Adrenal gland (tissue), 19 donors: ENCODE results near the gene KDM4D. TPM values are rescaled to one million over a fixed set of nuclear protein-coding genes. Genes with fewer than 3 reads are reported as not detected.

Experiments used
- DNase-seq, 7 donors: peaks; one replicate each; pipeline ENCODE4 v3.0.0-alpha.2; 2019 to 2020
- H3K27ac ChIP-seq, 5 donors: fragments of 200-600 bp; sonication (generic) in 4 of 5; 1 replicate in 3 of 5; 2 replicates in 2 of 5; pipeline versions ENCODE4 v1.5.1 to v1.8.0; 2016 to 2020; ENCODE audit warnings: mild to moderate bottlenecking in 1 of 5
- H3K27me3 ChIP-seq: fragments of 200-600 bp; 2 replicates; pipeline ENCODE4 v1.8.0; 2021
- H3K36me3 ChIP-seq, 2 donors: fragments of 200-600 bp; replicated peaks in 1 of 2; 1 replicate in 1 of 2; 2 replicates in 1 of 2; pipeline versions ENCODE4 v1.5.1 to v1.8.0; 2018 to 2022
- H3K4me1 ChIP-seq, 2 donors: fragments of 200-600 bp; replicated peaks in 1 of 2; 1 replicate in 1 of 2; 2 replicates in 1 of 2; pipeline versions ENCODE4 v1.5.1 to v1.8.0; 2018 to 2021
- H3K4me3 ChIP-seq, 4 donors: fragments of 200-600 bp; sonication (generic) in 3 of 4; one replicate each; pipeline ENCODE4 v1.5.1; 2016 to 2018
- H3K9me3 ChIP-seq, 3 donors: fragments of 200-600 bp; sonication (generic) in 1 of 3; replicated peaks in 1 of 3; 1 replicate in 2 of 3; 2 replicates in 1 of 3; pipeline versions ENCODE4 v1.5.1 to v1.8.0; 2016 to 2021
- CTCF ChIP-seq, 6 experiments: fragments of 450-650 bp in 4 of 6; fragments of 200-600 bp in 2 of 6; sonication (generic) in 1 of 6; IDR thresholded peaks; 1 replicate in 5 of 6; 2 replicates in 1 of 6; pipeline versions ENCODE4 v1.5.1 to v1.8.0; 2016 to 2021; ENCODE audit warnings: antibody characterized with exemption in 6 of 6, mild to moderate bottlenecking in 2 of 6, moderate library complexity in 1 of 6
- POLR2A ChIP-seq, 2 donors: fragments of 450-650 bp; IDR thresholded peaks; one replicate each; pipeline ENCODE4 v1.6.1; 2017; ENCODE audit warnings: antibody characterized with exemption in 2 of 2, mild to moderate bottlenecking in 2 of 2, moderate library complexity in 1 of 2
- WGBS, 4 donors: extraction: QIAGEN DNeasy Blood & Tissue Kit in 2 of 4; methylation state at CpG; one replicate each; pipeline versions ENCODE4 v1.1.5 to v1.1.7; 2013 to 2017; 5-methylcytosine and 5-hydroxymethylcytosine counted together
- intact Hi-C, 2 donors: fragments of 100-400 bp; cut with DNase I; formaldehyde crosslinking; loops; one replicate each; pipeline versions ENCODE4 v1.14.1 to v1.15.0; 2022 to 2023
- long read RNA-seq, 10 donors: library from polyadenylated mRNA in 3 of 10; unstranded in 2 of 10; stranded (forward) in 1 of 10; transcript quantifications; one replicate each; pipeline ENCODE4 v2.0.0 and lab custom pipeline, GENCODE V29; 2021 to 2026
- polyA plus RNA-seq, 3 donors: library from polyadenylated mRNA; stranded (reverse); fragments of 200-250 nt in 2 of 3; fragments of 350-450 nt in 1 of 3; fragmentation: Illumina TruSeq in 1 of 3; extraction: RNeasy Lipid Tissue Mini Kit (QIAGEN cat#74804) in 1 of 3; gene quantifications; one replicate each; pipeline ENCODE4 v1.2.3, GENCODE V29; 2013 to 2014
- total RNA-seq, 9 donors: library from RNA; depleted of rRNA in 4 of 9; stranded (reverse); fragments of >200 nt in 4 of 9; fragments of 120-200 nt in 1 of 9; fragmentation: NEBNext Ultra II Directional in 1 of 9; extraction: Animal tissue kit (Norgen Biotek cat#: 25700) in 1 of 9; gene quantifications; one replicate each; pipeline versions ENCODE4 v1.1.0 to v1.2.4, GENCODE V29; 2013 to 2023
- donor health status: healthy with polysubstance abuse.
- donor health status: Bipolar disorder and iron deficiency.
- donor health status: DM: yes; HTN: yes; CAD: no.
- donor health status: DM: no; HTN: no; CAD: no.
- donor health status: DM: no; HTN: no; CAD: no.
- donor health status: DM: yes; HTN: yes; CAD: no.

KDM4D gene
- total RNA-seq (1 to 10 TPM in 6 of 9 donors, under 1 TPM in 3; 0.84 to 2.4 (median 1.2) TPM), polyA plus RNA-seq (1 to 10 TPM in 1 of 3 donors, under 1 TPM in 2; 0.40 to 2.0 (median 0.47) TPM)
- long read RNA-seq, donor 1, partial matches to known transcripts: 0 of 2 reads
- long read RNA-seq, donor 1, other reads (novel, unspliced or antisense): 0 of 2 reads
- long read RNA-seq, donor 2, partial matches to known transcripts: 0 of 2 reads
- long read RNA-seq, donor 2, other reads (novel, unspliced or antisense): 0 of 2 reads
- long read RNA-seq, donor 3, partial matches to known transcripts: 0 of 1 reads
- long read RNA-seq, donor 3, other reads (novel, unspliced or antisense): 0 of 1 reads
- long read RNA-seq, donor 4, partial matches to known transcripts: 0 of 1 reads
- long read RNA-seq, donor 4, other reads (novel, unspliced or antisense): 0 of 1 reads
- long read RNA-seq, donor 5, partial matches to known transcripts: 0 of 3 reads
- long read RNA-seq, donor 5, other reads (novel, unspliced or antisense): 0 of 3 reads
- long read RNA-seq, donor 6, partial matches to known transcripts: 0 of 1 reads
- long read RNA-seq, donor 6, other reads (novel, unspliced or antisense): 1 of 1 reads
- long read RNA-seq, donor 7: 0 reads
- long read RNA-seq, donor 8: 0 reads
- long read RNA-seq, donor 9, partial matches to known transcripts: 0 of 2 reads
- long read RNA-seq, donor 9, other reads (novel, unspliced or antisense): 0 of 2 reads
- long read RNA-seq, donor 10, partial matches to known transcripts: 0 of 1 reads
- long read RNA-seq, donor 10, other reads (novel, unspliced or antisense): 0 of 1 reads

GRCh38 chr11:94973099-94973968 is at the start of gene KDM4D, which contains the start of gene CWC15:
Gene KDM4D, plus strand, starts transcription at chr11:94973709. Its CDS starts 23,664 bp downstream, at chr11:94997373.
Gene CWC15, minus strand, starts transcription at chr11:94973556. Its CDS starts 1,371 bp downstream, at chr11:94972185.
- Histone ChIP-seq H3K36me3 (peaks cover 0 to 37% of the 10 kb centered on the region in 2 donors), H3K4me3 (peak within 1 kb of the TSS; percentile 42 to 96 (median 92)), H3K27me3 (no peaks in the 10 kb centered on the region), H3K27ac (peak within 1 kb of the TSS in 4 of 5 donors; percentile 37 to 91 (median 76)), H3K9me3 (no peaks in the 10 kb centered on the region), H3K4me1 (peaks cover 11 to 14% of the 10 kb centered on the region in 2 donors)
- DNase-seq: peak; percentile 94 to 97 (median 94)
- intact Hi-C loops: no loop called here
- 0 to 1% (median 1%) methylated on average over 27 to 65 of the region's 66 CpGs for WGBS, 4 donors
- no peak for TF ChIP-seq CTCF (IDR thresholded peaks at IDR 0.05)
- peak in 1 of 2 donors; percentile 75 for TF ChIP-seq POLR2A (IDR thresholded peaks at IDR 0.05)

- Histone ChIP-seq H3K27me3 (no peaks in the 10 kb centered on the region), H3K4me1 (peaks cover 10 to 38% of the 10 kb centered on the region in 2 donors), H3K27ac (no peak overlapping the region), H3K36me3 (no peaks in the 10 kb centered on the region), H3K9me3 (no peaks in the 10 kb centered on the region), H3K4me3 (no peak overlapping the region)
- TF ChIP-seq CTCF (IDR thresholded peaks at IDR 0.05) (no peak), POLR2A (IDR thresholded peaks at IDR 0.05) (no peak)
- intact Hi-C loops: no loop called here
- no peak for DNase-seq
- WGBS, 4 donors: 46 to 74% (median 60%) methylated on average over 5 to 6 of the region's 6 CpGs
These were observed 49.3 kb upstream of the KDM4D start for GRCh38 chr11:94924171-94924572.

GRCh38 chr11:94924612-94925011 is 48.9 kb upstream of the KDM4D start:
- DNase-seq: no peak
- intact Hi-C loops: no loop called here
- Histone ChIP-seq H3K4me1 (peaks cover 10 to 38% of the 10 kb centered on the region in 2 donors), H3K27me3 (no peaks in the 10 kb centered on the region), H3K36me3 (no peaks in the 10 kb centered on the region), H3K4me3 (no peak overlapping the region), H3K9me3 (no peaks in the 10 kb centered on the region), H3K27ac (peak overlapping the region in 2 of 5 donors; percentile 3 to 44)
- WGBS, 4 donors: 55 to 62% (median 58%) methylated on average over 5 of the region's 5 CpGs
- TF ChIP-seq CTCF (IDR thresholded peaks at IDR 0.05) (no peak), POLR2A (IDR thresholded peaks at IDR 0.05) (no peak)
